Liver (tissue), 3 donors: ENCODE measurements around the gene ADGRA1.
A peak's percentile ranks its signal among the peaks of the same experiment; 100 is the strongest.

ENCODE experiments used
- CTCF ChIP-seq: fragments of 150-350 bp; IDR thresholded peaks from 2 replicates; pipeline ENCODE4 v1.5.1; 2017; ENCODE audit warnings: improper control_type of control experiment, low read depth, low read length; ENCODE audit not compliant: missing input control
- EGR1 ChIP-seq, 2 donors: IDR thresholded peaks; 2 replicates each; pipeline ENCODE4 v1.6.1; 2016 to 2018; ENCODE audit warnings: antibody characterized with exemption in 2 of 2, low read depth in 2 of 2
- FOXA1 ChIP-seq: IDR thresholded peaks from 2 replicates; pipeline ENCODE4 v1.6.1; 2016; ENCODE audit warnings: antibody characterized with exemption
- JUND ChIP-seq, 2 donors: IDR thresholded peaks; 2 replicates each; pipeline ENCODE4 v1.6.1; 2016; ENCODE audit warnings: antibody characterized with exemption in 2 of 2
- REST ChIP-seq: IDR thresholded peaks from 2 replicates; pipeline ENCODE4 v1.6.1; 2016; ENCODE audit warnings: antibody characterized with exemption, mild to moderate bottlenecking
- donor health status: healthy.
- donor health status: healthy.

- TF ChIP-seq CTCF (no peak), FOXA1 (no peak), JUND (IDR thresholded peaks at IDR 0.05) (peak in 1 of 2 donors; percentile 57), EGR1 (IDR thresholded peaks at IDR 0.05; ENCODE audit: low read depth in 2 of 2) (peak in 1 of 2 donors; percentile 67), REST (peak; percentile 53)
These were observed 74.6 kb downstream of the ADGRA1 start for GRCh38 chr10:133162178-133162909.
